K562 (cell line): ENCODE data around the gene GP1BB. TPM values are rescaled to one million over a fixed set of nuclear protein-coding genes. Genes with fewer than 3 reads are reported as not detected.

Experiments
- CBX2 ChIP-seq: fragments of 200-600 bp; sonication (generic); IDR thresholded peaks from one replicate; pipeline ENCODE4 v1.6.1; 2012; ENCODE audit warnings: mild to moderate bottlenecking, low read length, inconsistent platforms; ENCODE audit not compliant: insufficient read depth, poor library complexity, severe bottlenecking
- GABPB1 ChIP-seq: sonication (generic); formaldehyde crosslinking; IDR thresholded peaks from 2 replicates; pipeline ENCODE4 v1.8.0; 2022; ENCODE audit warnings: mild to moderate bottlenecking, missing genetic modification reagents
- GABPB2 ChIP-seq: fragments of 250-450 bp; sonication (Bioruptor Pico); conservative IDR thresholded peaks from 2 replicates; pipeline ENCODE4 v1.5.1; 2021; ENCODE audit warnings: mild to moderate bottlenecking
- IRF9 ChIP-seq: fragments of 450-650 bp; IDR thresholded peaks from 2 replicates; pipeline ENCODE4 v1.6.1; 2016; ENCODE audit warnings: missing biosample characterization, missing genetic modification characterization
- KAT8 ChIP-seq: fragments of 450-650 bp; IDR thresholded peaks from 2 replicates; pipeline ENCODE4 v1.6.1; 2016; ENCODE audit warnings: low read depth, mild to moderate bottlenecking
- KLF13 ChIP-seq: fragments of 450-650 bp; IDR thresholded peaks from 2 replicates; pipeline ENCODE4 v1.6.1; 2016; ENCODE audit warnings: missing genetic modification characterization, low read depth, mild to moderate bottlenecking, missing compliant biosample characterization, moderate library complexity, borderline replicate concordance
- NCOR1 ChIP-seq: fragments of 450-650 bp; IDR thresholded peaks from 2 replicates; pipeline ENCODE4 v1.6.1; 2016; ENCODE audit warnings: mild to moderate bottlenecking, moderate library complexity
- U2AF2 ChIP-seq: fragments of 200-400 bp; formaldehyde crosslinking; optimal IDR thresholded peaks from 2 replicates; pipeline ENCODE3; 2017; ENCODE audit warnings: low read depth, mild to moderate bottlenecking, low read length
- ZBTB5 ChIP-seq: fragments of 450-650 bp; IDR thresholded peaks from 2 replicates; pipeline ENCODE4 v1.6.1; 2017; ENCODE audit warnings: antibody characterized with exemption
- ZNF764 ChIP-seq: fragments of 250-450 bp; sonication (Bioruptor Pico); IDR thresholded peaks from 2 replicates; pipeline ENCODE4 v1.4.0; 2020; ENCODE audit warnings: low read depth, mild to moderate bottlenecking, moderate library complexity
- polyA plus RNA-seq, 8 experiments: library from polyadenylated mRNA; depleted of rRNA in 4 of 8; stranded (reverse) in 5 of 8; unstranded in 3 of 8; fragments of >200 nt; fragmentation: Nextera tagmentation in 2 of 8; fragmentation: Illumina TruSeq in 1 of 8; extraction: Ambion mirVana in 2 of 8; extraction: Trizol in 1 of 8; gene quantifications; 2 replicates each; pipeline versions ENCODE4 v1.2.1 to v1.2.3, GENCODE V29; 2011 to 2014; ENCODE audit warnings: inconsistent platforms in 1 of 8, missing spikeins in 1 of 8
- total RNA-seq, 7 experiments: library from RNA; depleted of rRNA in 6 of 7; stranded (reverse); fragments of >200 nt in 6 of 7; fragmentation: Illumina TruSeq in 2 of 7; extraction: Trizol in 2 of 7; gene quantifications; 2 replicates each; pipeline versions ENCODE4 v1.2.1 to v1.2.3, GENCODE V29; 2011 to 2021; ENCODE audit warnings: low replicate concordance in 1 of 7
- TF ChIP-seq, protein P1 (sequence below), 2 experiments: fragments of 450-650 bp in 1 of 2; sonication (generic) in 1 of 2; formaldehyde crosslinking in 1 of 2; IDR thresholded peaks; 2 replicates each; pipeline versions ENCODE4 v1.7.1 to v1.9.0; 2016 to 2022; ENCODE audit warnings: inconsistent platforms in 1 of 2, mild to moderate bottlenecking in 1 of 2, missing genetic modification reagents in 1 of 2
- TF ChIP-seq, protein P2 (sequence below): fragments of 450-650 bp; IDR thresholded peaks from 2 replicates; pipeline ENCODE4 v1.7.0; 2016; ENCODE audit warnings: borderline replicate concordance

GP1BB gene
- total and polyA plus RNA-seq, 9 of the 15 experiments (the other 6 are each of a cell fraction or from before 2014, with no cell fraction given) = 0.69 to 162 (median 2.8) TPM

GRCh38 chr22:19772673-19773469 is 49.5 kb downstream of the GP1BB start (continued):
- TF ChIP-seq, protein P1, sequence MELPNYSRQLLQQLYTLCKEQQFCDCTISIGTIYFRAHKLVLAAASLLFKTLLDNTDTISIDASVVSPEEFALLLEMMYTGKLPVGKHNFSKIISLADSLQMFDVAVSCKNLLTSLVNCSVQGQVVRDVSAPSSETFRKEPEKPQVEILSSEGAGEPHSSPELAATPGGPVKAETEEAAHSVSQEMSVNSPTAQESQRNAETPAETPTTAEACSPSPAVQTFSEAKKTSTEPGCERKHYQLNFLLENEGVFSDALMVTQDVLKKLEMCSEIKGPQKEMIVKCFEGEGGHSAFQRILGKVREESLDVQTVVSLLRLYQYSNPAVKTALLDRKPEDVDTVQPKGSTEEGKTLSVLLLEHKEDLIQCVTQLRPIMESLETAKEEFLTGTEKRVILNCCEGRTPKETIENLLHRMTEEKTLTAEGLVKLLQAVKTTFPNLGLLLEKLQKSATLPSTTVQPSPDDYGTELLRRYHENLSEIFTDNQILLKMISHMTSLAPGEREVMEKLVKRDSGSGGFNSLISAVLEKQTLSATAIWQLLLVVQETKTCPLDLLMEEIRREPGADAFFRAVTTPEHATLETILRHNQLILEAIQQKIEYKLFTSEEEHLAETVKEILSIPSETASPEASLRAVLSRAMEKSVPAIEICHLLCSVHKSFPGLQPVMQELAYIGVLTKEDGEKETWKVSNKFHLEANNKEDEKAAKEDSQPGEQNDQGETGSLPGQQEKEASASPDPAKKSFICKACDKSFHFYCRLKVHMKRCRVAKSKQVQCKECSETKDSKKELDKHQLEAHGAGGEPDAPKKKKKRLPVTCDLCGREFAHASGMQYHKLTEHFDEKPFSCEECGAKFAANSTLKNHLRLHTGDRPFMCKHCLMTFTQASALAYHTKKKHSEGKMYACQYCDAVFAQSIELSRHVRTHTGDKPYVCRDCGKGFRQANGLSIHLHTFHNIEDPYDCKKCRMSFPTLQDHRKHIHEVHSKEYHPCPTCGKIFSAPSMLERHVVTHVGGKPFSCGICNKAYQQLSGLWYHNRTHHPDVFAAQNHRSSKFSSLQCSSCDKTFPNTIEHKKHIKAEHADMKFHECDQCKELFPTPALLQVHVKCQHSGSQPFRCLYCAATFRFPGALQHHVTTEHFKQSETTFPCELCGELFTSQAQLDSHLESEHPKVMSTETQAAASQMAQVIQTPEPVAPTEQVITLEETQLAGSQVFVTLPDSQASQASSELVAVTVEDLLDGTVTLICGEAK (IDR thresholded peaks at IDR 0.05) = no peak
- TF ChIP-seq, protein P1 (CRISPR knock-in tag; IDR thresholded peaks at IDR 0.05) = peak; percentile 48
- TF ChIP-seq U2AF2 (no peak), ZNF764 (CRISPR knock-in tag) (peak; percentile 75), NCOR1 (no peak), GABPB2 (CRISPR knock-in tag) (0 out of 2 replicates have a peak, but pooled peaks have one; percentile 49), ZBTB5 (no peak), KLF13 (tag) (no peak), GABPB1 (CRISPR knock-in tag) (no peak), CBX2 (no peak), IRF9 (tag) (0 out of 2 replicates have a peak, but pooled peaks have one; percentile 8), KAT8 (no peak)
- TF ChIP-seq, protein P2, sequence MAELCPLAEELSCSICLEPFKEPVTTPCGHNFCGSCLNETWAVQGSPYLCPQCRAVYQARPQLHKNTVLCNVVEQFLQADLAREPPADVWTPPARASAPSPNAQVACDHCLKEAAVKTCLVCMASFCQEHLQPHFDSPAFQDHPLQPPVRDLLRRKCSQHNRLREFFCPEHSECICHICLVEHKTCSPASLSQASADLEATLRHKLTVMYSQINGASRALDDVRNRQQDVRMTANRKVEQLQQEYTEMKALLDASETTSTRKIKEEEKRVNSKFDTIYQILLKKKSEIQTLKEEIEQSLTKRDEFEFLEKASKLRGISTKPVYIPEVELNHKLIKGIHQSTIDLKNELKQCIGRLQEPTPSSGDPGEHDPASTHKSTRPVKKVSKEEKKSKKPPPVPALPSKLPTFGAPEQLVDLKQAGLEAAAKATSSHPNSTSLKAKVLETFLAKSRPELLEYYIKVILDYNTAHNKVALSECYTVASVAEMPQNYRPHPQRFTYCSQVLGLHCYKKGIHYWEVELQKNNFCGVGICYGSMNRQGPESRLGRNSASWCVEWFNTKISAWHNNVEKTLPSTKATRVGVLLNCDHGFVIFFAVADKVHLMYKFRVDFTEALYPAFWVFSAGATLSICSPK = no peak
